HG03196 (cell line): ENCODE data around the gene RAB34.

Experiments used
- ATAC-seq: cut with Tn5 transposase; IDR thresholded peaks from one replicate; pipeline ENCODE4 v1.9.1; 2021; ENCODE audit not compliant: unreplicated experiment

The RAB34 gene

GRCh38 chr17:28688481-28688880 lies 29.2 kb downstream of the RAB34 start:
- ATAC-seq: no peak

GRCh38 chr17:28686296-28686695 lies 31.4 kb downstream of the RAB34 start:
- no peak for ATAC-seq

- ATAC-seq: no peak
Measured at GRCh38 chr17:28685366-28685765, 32.3 kb downstream of the RAB34 start.

DNA sequence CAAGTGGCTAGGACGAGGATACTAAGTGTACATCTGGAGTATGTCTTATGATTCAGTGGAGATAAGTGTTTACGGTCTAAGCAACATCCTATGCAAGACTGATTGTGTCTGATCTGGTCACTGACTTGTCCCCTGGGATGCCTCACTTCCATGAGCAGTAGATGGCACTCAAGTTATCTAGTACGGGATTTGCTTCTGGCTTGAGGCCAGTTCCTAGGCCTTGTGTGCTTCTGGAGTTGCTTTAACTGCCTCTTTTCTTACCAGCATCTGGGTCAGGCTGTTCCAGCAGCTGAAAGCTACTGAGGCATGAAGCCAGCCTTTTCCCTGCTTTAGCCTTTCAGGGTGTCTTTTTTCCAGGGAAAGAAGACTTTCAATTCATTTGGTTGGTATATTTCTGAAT lies 32.7 kb downstream of the RAB34 start:
- ATAC-seq: no peak

DNA sequence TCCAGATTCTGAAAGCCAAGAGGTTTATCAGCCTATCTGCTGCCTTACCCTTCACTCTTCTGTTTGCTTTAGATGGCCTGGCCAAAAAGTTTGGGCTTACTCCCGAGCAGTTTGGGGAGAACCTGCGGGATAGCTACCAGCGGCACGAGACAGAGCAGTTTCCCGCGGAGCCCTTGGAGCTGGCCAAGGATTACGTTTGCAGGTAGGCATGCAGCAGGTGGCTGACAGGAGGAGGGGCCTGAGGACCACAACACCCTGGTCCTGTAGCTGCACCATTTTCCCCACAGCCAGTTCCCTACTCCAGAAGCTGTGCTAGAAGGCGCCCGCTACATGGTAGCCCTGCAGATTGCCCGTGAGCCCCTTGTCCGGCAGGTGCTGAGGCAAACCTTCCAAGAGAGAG lies 35.0 kb downstream of the RAB34 start:
- ATAC-seq: no peak

DNA sequence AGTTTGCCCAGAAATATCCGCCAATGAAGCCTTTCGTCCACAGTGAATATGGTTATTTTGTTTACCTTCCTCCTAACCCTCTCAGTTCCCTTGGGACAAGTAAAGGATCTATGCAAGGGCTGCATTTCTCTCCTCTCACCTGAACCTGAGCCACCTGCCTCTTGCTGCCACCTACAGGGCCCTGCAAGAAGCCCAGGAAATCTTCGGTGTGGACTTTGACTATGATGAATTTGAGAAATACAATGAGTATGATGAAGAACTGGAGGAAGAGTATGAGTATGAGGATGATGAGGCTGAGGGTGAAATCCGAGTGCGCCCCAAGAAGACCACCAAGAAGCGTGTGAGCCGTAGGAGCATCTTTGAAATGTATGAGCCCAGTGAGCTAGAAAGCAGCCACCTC lies 41.7 kb downstream of the RAB34 start:
- ATAC-seq: no peak

- no peak for ATAC-seq
Measured at GRCh38 chr17:28675490-28675889, 42.2 kb downstream of the RAB34 start.

DNA sequence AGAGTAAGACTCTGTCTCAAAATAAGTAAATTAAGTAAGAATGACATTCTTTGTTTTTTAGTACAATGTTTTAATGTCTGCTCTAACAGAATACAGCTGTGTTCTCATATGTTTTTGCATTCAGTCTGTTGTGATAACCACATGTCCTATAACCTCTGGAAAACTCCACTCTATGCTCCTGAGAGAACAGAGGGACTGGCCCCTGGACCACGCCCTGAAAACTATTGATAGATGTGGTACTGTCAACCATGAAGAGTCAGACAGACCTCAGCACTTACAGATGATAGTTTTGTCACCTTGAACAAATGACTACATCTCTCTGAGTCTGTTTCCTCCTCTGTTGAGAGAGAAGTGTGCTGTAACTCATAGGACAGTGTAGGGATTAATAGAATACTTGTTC lies 47.8 kb downstream of the RAB34 start:
- ATAC-seq: no peak

- ATAC-seq: no peak
Measured at GRCh38 chr17:28667870-28668269, 49.8 kb downstream of the RAB34 start.

- ATAC-seq: no peak
Measured at GRCh38 chr17:28665994-28666393, 51.7 kb downstream of the RAB34 start.
